COLO668 (cell line): ENCODE data around the gene MDFIC.

Experiments
- DNase-seq: peaks from one replicate; lab custom pipeline; 2025; ENCODE audit not compliant: unreplicated experiment; lab: John Stamatoyannopoulos, UW

Gene MDFIC

DNA sequence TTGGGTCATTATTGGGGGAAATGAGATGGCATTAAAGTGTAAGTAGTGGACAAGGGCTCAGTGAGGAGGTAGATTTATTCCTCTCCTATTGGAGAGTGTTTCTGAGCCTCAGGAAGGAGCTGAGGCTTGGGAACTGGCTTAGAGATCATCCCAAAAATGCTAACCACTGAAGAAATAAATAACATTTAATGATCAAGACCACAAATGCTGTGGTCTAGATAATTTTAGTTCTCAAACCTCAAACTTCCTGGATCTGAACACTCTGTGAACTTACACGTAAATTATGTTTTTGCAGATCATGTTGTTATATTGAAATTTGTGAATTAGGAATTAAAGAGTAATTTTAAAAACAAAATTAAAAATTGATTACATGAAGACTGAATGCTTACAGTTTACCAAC is 27.3 kb downstream of the MDFIC start:
- no peak for DNase-seq

DNA sequence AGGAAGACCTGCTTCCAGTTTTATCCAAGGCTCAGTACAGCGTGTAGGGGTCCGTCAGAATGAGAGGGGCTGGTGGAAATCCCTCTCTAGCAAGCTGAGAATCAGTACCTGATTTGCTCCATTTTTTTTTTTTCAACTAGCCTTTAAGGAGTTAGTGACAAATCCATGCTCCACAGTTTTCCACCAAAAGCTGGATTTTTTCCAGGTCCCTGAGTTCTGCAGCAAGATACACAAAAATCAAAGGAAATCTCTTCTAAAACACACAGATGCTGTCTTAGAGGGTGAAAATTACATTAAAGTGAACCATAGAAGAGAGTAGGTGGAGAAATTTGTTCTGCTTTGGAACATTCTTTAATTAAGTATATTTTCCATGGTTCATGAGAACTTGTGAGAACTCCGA is 30.4 kb downstream of the MDFIC start:
- no peak for DNase-seq

DNA sequence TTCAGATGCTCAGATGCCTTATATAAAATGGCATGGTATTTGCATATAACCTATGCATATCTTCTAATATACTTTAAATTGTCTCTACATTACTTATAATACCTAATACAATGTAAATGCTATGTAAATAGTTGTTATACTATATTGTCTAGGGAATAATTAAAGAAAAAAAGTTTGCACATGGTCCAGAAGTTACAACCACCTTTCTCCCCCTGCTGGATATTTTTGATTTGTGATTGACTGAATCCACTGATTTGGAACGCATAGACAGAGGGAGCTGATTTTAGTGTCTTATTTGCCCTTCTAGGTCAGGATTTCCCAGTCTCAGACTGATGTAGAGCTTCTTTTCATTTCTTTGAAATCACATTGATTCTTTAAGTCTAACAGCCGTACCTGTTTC is 31.8 kb downstream of the MDFIC start:
- DNase-seq = no peak

DNA sequence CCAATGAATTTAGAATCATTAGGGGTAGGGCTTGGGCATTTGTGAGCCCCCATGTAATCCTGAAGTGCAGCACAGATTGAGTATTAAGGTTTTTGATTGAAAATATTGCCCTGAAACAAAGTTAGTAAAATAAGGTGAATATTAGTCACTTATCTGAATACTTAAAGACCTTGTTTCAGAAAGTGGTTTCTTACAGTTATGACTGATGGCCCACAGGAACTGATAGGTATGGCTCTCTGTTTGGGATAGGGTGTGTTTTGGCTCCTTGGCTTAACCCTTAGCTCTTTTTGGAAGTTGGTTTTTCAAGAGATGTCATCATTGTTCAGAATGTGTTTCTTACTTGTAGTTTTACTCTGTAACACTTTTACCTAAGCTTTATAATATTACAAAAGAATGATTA is 34.8 kb downstream of the MDFIC start:
- DNase-seq = no peak

DNA sequence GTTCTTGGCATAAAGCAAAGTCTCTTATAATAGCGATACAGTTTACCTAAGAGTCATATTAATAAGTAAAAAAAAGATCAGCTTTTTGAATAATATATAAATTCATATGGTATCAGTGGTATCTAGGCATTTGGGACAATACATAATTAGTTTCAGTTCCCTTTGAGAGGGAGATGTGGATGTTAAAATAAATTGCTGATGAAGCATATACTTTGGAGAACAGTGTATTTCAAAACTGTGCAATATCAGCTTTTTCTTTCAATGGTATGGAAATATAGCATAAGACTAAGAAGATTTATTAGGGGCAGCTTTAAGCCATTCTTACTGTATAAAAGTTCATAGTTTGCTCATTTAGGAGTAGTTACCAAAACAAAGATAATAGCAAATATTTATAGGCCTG is 35.5 kb downstream of the MDFIC start:
- DNase-seq = no peak

DNA sequence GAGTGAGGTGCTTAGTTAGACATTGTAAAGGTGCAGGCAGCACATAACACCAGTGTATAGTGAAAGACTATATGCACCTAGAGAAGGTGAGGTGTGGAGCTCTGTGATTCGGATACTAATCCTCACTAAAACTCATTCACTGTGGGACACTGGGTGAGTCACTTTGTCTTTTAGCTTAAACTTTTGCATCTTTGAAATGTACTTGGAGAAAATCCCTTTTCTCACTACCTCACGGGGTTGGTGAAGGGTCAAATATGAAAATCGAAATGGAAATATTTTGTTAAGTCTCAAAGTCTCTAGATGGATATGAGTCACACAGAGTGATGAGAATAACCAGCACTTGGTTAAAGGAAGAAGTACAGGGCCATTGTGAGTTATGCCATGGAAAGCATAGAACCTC is 38.0 kb downstream of the MDFIC start:
- DNase-seq = no peak

DNA sequence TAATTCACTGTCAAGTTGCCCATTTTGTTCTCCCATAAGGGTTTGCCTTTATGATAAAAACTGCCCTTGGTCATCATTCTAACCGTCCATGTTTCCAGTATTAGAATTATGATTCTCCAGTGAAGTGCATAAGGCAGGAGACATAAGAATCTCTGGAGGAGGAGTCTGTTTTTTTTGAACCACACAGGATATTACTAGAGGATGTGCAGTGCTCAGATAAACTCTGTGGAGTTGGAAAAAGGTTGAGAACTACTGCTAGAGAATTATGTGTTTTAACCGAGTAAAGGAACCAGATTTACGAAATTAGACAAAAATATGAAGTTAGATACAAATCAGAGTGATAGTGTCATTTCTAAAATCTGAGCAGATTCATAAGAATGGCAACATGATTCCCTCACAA is 40.5 kb downstream of the MDFIC start:
- DNase-seq = no peak

DNA sequence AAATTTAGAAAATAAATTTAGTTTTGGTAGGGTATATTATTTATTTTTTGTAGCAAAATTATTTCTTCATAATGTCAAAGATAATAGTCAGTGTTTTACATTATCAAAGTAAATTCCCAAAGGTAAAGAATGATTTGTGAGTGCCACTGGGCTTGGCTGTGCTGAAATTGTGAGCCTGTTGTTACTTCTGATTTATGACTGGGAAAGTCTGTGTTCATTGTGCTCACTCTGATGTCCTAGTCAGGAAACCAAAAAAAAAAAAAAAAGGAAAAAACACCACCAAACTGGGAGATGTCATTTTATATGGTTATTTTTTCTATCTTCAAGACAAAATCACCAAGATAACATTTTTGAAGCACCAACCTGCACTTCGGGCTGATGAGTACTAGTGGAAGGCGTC is 44.3 kb downstream of the MDFIC start:
- DNase-seq = no peak

DNA sequence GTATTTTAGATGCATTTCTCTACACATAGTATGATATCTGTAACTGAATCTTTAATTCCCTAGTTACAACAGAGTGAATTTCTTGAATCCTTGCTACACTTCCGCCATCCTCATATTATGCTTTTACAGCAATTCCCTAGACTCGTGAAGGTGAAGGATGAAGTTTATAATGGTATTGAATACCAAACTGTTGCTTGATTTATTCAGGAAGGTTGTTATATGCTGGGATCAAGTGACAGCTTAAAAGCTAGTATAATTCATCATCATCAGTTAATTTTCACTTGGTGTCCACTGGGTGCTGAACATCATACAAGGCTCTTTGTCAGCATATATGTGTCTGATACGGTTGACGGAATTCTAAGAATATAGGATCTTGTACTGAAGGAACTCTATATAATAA is 47.2 kb downstream of the MDFIC start:
- no peak for DNase-seq

DNA sequence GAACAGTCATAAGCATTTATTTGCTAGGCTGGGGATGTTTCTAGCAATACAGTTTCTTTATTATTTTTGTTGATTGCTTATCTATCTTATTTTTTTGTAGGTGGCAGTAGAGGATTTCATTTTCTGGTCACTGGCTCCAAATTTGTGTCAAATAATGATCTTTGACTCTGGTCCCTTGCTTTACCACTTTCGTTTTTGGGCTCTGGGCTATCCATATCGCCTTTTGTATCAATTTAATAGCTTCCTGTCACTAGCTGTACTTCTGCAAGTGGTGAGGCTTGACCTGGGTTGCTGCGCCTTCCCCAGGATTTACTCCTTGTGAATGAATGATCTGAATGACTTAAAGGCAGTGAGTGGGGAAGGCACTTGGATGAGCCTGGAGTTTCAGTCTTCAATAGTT is 48.4 kb downstream of the MDFIC start:
- no peak for DNase-seq

DNA sequence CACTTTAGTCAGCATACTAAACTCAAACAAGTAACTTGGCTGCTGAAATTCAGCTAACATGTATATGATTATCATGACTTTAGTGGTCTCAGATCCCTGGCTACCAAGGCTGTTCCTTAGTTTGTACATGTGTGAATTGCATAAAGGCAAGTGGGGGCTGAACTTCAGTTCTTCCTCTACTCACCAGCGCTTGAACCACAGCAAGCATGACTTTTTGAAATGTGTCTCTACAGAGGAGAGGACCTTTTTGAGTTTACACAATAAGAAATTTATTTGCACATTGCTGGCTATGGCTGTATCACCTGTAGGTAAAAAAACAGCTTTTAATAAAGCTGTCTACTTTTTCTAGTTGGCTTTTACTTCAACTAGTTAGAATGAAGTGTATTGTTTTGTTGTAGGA is 48.8 kb downstream of the MDFIC start:
- no peak for DNase-seq

DNA sequence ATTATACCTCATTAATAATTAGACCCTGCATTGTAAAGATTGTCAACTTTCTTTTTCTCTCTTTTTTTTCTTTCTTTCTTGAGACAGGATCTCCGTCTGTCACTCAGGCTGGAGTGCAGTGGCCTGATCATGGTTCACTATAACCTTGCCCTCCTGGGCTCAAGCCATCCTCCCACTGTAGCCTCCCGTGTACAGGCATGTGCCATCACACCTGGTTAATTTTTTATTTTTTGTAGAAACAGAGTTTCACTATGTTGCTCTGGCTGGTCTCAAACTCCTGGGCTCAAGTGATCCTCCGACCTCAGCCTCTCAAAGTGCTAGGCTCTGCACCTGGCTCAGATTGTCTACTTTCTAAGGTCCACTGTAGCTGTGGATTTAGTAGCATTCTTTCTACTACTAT is 50.7 kb downstream of the MDFIC start:
- DNase-seq = no peak

DNA sequence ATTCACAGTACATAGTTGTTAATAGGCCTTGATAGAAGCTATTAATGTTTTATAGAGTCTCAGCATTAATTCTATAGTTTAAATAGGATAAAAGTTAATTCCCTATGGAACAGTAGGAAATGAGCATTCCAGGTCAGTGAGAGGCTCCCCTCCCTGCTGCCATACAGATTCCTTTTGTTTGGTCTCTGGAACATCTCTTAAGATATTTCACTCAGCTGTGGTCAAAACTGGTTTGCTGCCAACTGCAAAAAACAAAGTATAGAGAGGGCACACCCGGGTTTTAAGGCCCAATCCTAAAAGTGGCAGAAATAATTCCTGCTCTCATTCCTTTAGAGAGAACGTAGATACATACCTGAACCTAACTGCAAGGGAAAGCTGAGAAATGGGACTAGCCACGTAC is 51.3 kb downstream of the MDFIC start:
- no peak for DNase-seq

DNA sequence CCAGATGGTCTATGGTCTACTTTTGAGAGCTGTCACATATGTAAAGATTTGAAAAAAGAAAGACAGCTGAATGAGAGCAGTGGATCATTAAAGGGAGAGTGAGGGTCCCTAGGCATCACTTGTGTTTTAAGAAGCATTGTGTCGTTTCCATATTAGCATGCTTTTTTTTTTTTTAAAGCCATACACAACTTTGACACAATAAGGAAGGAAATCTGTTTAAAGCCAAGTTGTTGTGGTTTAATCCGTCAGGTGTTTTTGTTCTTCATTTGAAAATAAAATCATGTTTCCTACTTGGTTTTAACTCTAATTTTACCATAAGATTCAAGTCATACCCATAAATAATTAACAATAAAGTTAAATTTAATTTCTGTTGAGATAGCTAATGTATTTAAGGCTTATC is 53.5 kb downstream of the MDFIC start:
- no peak for DNase-seq

DNA sequence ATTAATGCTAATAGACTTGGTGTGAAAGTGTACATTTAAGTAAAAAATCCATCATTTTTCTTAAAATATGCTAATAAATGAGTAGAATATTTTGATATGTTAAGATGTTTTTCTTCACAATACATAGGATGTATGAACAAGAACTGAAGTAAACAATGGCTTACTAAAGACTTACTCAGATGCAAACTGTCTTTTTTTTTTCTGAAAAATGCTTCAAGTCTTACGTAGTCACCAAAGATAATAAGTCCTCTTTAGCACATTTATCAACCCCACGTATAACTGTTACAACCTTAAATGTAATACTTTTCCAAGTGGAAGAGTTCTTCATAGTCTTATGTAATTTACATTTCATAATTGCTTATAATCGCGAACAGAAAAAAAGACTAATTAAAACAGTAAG is 54.8 kb downstream of the MDFIC start:
- no peak for DNase-seq

DNA sequence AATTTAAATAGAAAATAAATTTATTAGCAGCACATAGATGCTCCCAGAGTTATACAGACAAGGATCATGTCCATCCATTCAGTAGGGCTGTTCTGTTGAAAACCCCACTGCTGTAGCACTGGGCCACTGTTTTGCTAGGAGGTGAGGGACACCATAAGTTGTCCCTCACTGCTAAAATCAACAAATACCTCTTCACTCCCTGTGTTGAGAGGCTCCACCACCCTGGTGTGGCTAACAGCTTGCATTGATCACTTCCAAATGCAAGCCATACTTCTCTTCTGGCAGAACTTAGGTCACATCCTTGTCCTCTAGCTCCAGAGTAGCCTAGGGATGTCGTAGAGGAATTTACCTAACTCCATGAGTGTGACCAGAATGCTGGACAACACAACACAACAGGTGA is 55.4 kb downstream of the MDFIC start:
- DNase-seq = peak; percentile 10

DNA sequence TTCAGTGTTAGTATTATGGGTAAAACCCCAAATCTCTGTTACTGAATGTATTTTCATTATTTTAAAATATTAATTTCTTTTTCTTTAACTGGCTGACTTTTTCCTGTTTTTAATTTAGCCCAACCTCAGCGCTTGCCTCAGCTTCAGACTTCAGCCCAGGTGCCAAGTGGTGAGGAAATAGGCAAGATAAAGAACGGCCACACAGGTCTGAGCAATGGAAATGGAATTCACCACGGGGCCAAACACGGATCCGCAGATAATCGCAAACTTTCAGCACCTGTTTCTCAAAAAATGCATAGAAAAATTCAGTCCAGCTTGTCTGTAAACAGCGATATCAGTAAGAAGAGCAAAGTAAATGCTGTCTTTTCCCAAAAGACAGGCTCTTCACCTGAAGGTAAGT is 57.5 kb downstream of the MDFIC start:
- DNase-seq = no peak

DNA sequence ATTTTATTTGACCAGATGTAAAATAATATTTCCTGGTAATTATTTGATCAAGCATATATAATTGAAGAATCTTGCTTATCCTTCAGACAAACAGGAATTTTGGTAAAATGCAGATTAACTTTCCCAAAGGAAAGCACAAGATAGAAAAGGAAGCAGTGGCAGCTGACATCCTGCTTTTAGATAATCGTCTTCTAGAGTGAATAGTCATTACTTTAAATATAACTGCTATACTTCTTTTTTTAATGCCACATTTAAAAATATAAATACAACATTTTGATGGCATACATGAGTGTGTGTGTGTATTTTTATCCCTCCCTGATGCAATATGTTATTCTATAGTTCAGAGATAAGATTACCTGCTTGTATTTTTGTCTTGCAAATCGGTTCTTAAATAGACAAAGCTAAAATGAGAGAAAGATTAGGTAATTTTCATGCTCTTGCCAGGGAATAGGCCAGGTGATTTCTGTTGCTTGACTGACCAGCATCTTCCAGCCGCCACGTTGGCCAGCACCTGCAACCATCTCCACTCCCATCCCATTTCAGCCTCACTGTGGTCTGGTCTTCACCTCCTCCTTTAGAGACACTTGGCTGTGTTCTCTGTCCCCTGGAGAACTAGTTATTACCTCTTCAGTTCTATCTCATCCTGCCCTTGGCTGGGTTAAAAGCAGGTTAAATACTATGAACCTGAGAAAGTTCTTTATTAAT is 58.1 kb downstream of the MDFIC start:
- no peak for DNase-seq

DNA sequence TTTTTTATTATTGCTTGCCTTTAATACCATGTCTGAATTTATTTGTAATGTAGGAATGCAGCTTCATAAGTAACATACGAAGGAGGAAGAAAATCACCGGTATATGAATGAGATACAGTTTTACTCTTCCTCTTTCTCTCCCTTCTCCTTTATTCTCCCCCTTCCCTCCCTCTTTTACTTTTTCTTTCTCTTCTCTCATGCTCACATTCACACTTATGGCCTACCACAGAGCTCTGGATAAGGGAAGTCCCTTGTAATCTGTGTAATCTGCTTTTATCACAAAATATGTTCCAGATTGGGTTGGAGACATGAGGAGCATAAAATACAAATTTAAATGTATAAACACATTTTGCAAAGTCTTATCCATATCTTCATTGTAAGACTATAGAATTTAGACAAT is 59.4 kb downstream of the MDFIC start:
- DNase-seq = no peak

DNA sequence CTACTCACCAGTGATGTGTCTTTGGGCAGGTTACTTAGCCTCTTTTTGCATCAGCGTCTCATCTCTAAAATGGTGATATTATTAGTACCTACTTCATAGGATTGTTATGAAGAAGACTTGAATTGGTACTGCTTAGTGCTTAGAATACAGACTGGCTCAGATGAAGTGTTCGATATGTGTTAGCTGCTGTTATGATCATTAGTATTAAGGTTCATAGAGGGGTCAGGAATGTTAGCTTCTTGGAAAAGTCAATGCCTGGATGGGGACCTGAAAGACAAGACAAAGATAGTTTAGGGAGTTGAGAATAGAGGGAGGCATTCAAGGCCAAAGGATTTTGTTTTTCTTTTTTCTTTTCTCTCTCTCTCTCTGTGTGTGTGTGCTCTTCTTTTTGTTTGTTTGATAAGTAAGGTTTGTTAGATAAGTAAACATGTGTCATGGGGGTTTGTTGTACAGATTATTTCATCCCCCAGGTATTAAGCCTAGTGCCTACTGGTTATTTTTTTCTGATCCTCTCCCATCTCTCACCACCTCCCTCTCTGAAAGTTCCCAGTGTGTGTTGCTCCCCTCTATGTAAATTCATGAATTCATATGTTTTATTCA is 63.3 kb downstream of the MDFIC start:
- DNase-seq = no peak

DNA sequence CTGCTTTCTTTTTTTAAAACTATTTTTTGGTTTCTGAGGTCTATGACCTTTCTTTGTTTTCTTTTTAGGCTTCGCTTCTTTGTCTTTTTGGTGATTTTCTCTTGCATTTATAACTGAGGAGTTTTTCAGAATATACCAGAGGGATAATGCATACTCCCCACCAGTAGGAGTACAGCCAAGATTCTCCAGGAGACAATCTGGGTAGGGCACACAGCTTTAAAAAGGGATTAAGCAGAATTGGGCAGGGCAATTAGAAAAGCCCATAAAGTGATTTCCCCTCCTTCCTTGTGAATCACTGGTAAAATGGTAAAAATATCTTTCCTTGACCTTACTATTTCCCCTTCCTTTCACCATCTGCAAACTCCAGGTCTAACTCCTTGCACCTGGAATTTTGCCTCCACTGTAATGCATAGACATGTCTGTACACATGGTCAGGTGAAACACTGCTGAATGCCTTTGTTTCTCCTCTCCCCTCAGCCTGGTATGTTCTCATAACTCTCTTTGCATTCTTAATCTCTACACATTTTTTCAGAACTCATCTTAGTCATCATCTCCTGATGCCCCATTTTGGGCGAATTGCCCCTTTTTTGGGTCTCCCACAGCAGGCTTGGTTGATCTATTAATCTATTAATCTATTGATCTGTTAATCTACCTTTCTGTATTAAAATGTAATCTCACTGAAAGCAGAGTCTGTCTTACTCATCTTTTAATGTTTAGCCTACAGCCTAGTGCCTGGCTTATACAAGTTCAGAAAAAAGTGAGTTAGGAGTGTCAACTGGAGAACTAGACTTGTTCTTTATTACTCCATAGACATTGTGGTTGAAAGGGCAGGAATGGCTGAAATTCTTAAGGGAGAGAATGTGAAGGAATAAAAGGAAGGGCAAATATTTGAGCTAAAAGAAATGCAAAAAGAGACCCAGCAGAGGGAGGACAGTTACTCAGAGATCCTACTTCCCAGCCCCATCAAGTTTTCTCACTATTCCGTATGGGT is 64.6 kb downstream of the MDFIC start:
- no peak for DNase-seq

DNA sequence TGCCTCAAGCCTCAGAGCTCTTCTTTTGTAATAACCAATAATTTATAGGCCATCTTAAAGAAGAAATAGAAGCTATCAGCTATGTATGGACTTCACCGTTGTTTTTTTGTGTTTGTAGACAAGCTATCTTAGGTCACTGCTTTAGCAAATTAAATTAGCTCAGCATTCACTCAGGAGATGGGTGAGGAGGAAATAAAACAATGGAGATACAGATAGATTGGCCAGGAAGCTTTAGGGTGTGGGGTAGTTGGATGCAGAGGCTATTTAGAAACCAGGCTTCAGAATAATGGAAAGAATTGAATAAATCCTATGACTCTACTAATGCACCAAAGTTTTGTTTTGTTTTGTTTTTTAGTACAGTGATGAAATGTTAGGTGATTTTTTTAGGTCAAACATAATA is 66.1 kb downstream of the MDFIC start:
- DNase-seq = no peak
